ENCODE data around the gene DGCR6.
"Not testable (repeated sequence)": the region's sequence is repeated elsewhere in the genome, so short reads cannot be mapped to it uniquely, and the experiment has no call there.

The DGCR6 gene

DNA sequence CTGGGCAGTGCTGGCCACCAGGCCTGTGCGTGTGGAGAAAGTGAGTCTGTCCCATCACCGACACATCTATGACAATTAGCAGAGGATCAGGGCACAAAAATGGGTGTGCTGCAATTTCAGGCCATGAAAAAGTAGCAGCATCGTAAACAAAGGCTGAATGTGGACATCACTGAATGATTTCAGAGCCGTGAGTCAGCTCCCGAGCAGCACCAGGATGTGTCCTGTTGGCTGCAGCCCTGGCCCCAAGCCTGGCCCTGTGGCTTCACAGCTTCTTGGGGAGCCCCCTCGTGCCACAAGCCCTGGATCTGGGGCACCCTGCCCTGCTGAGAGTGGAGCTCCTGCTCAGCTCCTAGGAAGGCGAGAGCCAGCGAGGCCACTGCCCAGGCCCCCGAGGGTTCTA is 9.4 kb downstream of the DGCR6 start:
- not testable (repeated sequence) for DNase-seq (ENCODE audit: low read depth); H3K4me3 ChIP-seq (ENCODE audit: low read length)

DNA sequence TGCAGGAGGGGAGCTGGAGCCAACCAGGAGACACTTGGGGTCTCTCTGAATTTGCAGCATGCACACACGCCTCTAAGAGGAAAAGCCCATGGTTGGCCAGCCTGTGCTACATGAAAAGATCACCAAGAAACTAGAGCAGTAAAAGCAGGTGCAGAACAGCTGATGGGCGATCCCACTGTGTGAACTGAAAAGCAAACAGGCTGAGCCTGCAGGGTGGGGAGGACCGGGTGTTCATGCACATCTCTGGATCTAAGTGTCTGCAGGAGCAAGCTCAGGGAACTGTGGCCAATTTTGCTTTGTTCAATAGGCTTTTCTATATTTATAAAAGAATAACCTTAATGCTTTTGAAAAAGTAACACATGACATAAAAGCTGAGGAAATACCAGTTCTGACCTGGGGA is 11.7 kb downstream of the DGCR6 start:
- not testable (repeated sequence) for H3K4me3 ChIP-seq (ENCODE audit: low read length); DNase-seq (ENCODE audit: low read depth)

- H3K4me3 ChIP-seq (ENCODE audit: low read length); DNase-seq (ENCODE audit: low read depth): not testable (repeated sequence)
Measured at GRCh38 chr22:18920257-18920902, 14.3 kb downstream of the DGCR6 start.

- H3K4me3 ChIP-seq (ENCODE audit: low read length): no peak overlapping the region
- no peak for TF ChIP-seq CTCF (conservative IDR thresholded peaks at IDR 0.05; ENCODE audit: low read length)
- no peak for DNase-seq (ENCODE audit: low read depth)
Measured at GRCh38 chr22:18925368-18926064, 19.4 kb downstream of the DGCR6 start.

DNA sequence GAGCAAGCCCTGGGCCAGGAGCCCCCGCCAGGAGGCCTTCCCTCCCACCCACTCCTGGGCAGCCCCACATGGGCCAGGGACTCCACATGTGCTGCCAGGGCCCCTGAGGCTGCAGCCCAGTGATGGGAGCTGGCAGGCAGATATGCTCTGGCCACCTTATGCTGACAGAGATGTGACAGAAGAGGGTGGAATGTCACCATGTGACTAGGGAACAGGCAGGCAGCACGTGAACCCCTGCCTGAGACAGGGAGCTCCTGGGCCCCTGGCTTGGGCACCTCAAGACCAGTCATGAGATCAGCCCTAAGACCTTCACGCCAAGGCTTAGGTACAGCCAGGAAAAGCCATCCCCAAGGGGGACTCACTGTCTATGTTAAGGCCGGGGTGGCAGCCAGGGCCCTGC is 20.9 kb downstream of the DGCR6 start:
- no peak overlapping the region for H3K4me3 ChIP-seq (ENCODE audit: low read length)
- TF ChIP-seq CTCF (conservative IDR thresholded peaks at IDR 0.05; ENCODE audit: low read length): no peak
- DNase-seq (ENCODE audit: low read depth): no peak

- DNase-seq (ENCODE audit: low read depth): no peak
- no peak for TF ChIP-seq CTCF (conservative IDR thresholded peaks at IDR 0.05; ENCODE audit: low read length)
- H3K4me3 ChIP-seq (ENCODE audit: low read length): no peak overlapping the region
Measured at GRCh38 chr22:18927573-18927972, 21.5 kb downstream of the DGCR6 start.

DNA sequence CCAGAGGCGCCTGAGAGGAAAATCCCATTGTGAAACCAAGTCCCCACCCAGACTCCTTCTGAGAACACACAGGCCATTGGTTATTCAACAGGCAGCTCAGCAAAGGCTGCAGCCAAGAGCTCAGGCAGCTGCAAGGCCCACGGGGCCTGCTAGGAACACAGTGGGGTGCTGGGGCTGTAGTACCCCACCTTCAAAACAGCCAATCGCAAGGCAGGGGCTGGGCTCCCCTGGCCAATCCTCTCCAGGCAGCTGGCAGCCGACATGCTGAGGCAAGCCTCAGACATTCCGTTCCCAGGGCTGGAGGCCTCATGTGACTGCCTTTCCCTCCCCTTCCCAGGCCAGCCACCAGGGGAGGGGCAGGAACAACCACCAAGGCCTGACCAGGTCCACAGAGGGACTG is 23.3 kb downstream of the DGCR6 start:
- DNase-seq (ENCODE audit: low read depth): no peak
- TF ChIP-seq CTCF (conservative IDR thresholded peaks at IDR 0.05; ENCODE audit: low read length): no peak
- H3K4me3 ChIP-seq (ENCODE audit: low read length): no peak overlapping the region

DNA sequence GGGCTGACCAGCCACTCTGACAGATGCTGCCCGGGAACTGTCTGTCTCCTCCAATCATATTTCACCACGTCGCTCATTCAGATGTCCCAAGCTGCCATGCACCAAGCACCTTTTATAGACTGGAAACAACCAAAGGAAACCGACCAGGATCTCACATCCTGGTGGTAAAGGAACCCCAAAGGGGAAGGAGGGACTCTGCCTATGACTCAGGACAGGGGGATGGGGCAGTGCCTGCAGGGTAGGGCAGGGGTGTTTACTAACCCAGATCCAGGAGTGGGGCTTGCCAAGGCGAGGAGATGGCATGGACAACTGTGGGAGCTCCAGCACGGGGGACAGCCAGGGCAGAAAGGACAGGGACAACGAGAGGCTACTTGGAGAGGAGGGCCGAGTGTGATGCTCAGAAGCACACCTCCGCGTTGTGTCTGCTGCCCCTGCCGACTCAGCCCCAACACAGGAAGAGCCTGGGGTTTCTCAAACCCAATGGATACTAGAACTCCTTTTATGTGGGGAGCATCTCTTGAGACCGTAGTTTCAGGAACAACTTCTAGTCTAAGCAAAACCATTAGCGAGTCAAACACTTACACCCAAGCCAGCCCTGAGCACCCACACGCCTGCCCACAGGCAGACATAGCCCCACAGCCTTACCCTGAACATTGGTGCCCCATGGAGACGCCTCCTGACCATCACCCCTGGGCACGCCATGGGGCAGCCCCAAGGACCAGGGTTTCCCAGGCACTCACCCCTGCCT is 26.0 kb downstream of the DGCR6 start:
- no peak overlapping the region for H3K4me3 ChIP-seq (ENCODE audit: low read length)
- TF ChIP-seq CTCF (conservative IDR thresholded peaks at IDR 0.05; ENCODE audit: low read length): no peak
- DNase-seq (ENCODE audit: low read depth): no peak

All from AG10803 (cell line).